ENCODE results near the gene GALNT12.

DNA sequence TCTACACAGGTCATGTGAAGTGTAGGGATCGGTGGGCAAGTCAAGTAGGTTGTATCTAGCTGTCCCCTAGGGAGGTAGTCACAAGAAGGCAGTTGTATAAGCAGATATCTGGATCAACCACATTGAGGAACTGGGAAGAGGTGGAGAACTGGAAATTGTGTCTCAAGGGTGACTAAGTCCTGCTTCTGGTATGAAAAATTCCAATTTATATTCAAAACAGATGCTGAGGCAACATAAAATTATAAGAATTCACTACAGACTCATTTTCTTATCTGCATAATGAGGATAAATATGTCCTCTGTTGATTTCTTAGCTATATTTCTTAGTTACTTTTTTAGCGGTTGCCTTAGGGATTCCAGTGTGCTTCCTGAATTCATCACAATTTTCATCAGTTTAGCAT, 46.8 kb downstream of the GALNT12 start:
- TF ChIP-seq, protein P1, sequence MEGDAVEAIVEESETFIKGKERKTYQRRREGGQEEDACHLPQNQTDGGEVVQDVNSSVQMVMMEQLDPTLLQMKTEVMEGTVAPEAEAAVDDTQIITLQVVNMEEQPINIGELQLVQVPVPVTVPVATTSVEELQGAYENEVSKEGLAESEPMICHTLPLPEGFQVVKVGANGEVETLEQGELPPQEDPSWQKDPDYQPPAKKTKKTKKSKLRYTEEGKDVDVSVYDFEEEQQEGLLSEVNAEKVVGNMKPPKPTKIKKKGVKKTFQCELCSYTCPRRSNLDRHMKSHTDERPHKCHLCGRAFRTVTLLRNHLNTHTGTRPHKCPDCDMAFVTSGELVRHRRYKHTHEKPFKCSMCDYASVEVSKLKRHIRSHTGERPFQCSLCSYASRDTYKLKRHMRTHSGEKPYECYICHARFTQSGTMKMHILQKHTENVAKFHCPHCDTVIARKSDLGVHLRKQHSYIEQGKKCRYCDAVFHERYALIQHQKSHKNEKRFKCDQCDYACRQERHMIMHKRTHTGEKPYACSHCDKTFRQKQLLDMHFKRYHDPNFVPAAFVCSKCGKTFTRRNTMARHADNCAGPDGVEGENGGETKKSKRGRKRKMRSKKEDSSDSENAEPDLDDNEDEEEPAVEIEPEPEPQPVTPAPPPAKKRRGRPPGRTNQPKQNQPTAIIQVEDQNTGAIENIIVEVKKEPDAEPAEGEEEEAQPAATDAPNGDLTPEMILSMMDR (IDR thresholded peaks at IDR 0.05 in 4 of 5, conservative IDR thresholded peaks at IDR 0.05 in 1 of 5), result no peak
- TF ChIP-seq POLR2A (IDR thresholded peaks at IDR 0.05), result no peak

Data from gastrocnemius medialis (tissue), 4 donors.